Ectodermal cell (in vitro differentiated cells): ENCODE data around the gene MYL7.
"Not testable (repeated sequence)": the region's sequence is repeated elsewhere in the genome, so short reads cannot be mapped to it uniquely, and the experiment has no call there.

ENCODE experiments used
- H3K27ac ChIP-seq: 2 replicates; pipeline ENCODE4 v1.7.0; 2013; ENCODE audit warnings: mild to moderate bottlenecking, low read depth, low read length; ENCODE audit not compliant: insufficient read depth, poor library complexity, severe bottlenecking
- H3K27me3 ChIP-seq: 2 replicates; pipeline ENCODE4 v1.7.0; 2013; ENCODE audit warnings: mild to moderate bottlenecking, low read length; ENCODE audit not compliant: insufficient read depth, control insufficient read depth, poor library complexity, severe bottlenecking
- H3K36me3 ChIP-seq: one replicate; pipeline ENCODE4 v1.7.0; 2013; ENCODE audit warnings: low read length; ENCODE audit not compliant: control insufficient read depth, insufficient read depth
- H3K4me1 ChIP-seq: one replicate; pipeline ENCODE4 v1.7.0; 2013; ENCODE audit warnings: low read length; ENCODE audit not compliant: control insufficient read depth, insufficient read depth
- H3K4me3 ChIP-seq: 2 replicates; pipeline ENCODE4 v1.7.0; 2013; ENCODE audit warnings: low read depth, low read length, control low read depth; ENCODE audit not compliant: insufficient read depth
- H3K9me3 ChIP-seq: 2 replicates; pipeline ENCODE4 v1.7.0; 2013; ENCODE audit warnings: mild to moderate bottlenecking, low read length, moderate library complexity; ENCODE audit not compliant: control insufficient read depth
- WGBS, 2 experiments: methylation state at CpG; one replicate each; pipeline ENCODE4 v1.1.7; 2013; ENCODE audit warnings: missing lambda C conversion rate in 2 of 2; 5-methylcytosine and 5-hydroxymethylcytosine counted together

Gene MYL7

DNA sequence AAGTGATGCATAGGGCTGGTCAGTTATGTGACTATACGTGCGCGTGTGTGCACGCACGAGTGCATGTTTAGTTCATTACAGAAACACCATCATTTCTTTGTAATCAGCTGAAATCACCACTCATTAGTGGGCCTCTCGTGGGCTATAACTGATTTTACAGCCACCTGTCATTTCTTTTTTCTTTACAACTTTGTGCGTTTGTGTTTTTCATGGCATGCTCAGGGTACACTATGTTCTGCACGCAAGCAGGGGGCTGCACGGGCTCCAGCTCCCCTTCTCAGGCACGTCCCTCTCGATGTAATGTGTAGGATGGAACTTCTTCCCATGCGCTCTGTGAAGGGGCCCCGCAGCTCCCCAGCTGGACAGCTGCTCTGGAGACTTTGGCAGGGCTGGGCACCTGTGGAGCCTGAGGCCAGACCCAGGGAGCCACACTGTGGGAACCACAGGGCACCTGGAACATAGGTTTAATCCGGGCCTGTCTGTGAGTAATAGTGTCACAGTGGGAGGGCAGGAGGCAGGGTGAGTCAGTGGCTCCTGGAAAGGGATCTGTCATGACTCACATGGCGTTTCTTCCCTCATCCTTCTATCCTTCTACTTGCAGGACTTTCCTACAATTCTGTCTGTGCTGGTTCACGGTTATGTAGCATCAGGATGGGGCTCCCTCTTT lies 43.2 kb upstream of the MYL7 start:
- WGBS, 2 experiments = 77 to 78% methylated on average over 15 of the region's 16 CpGs
- Histone ChIP-seq H3K27me3 (no peaks in the 10 kb centered on the region), H3K4me1 (peaks cover 10% of the 10 kb centered on the region), H3K36me3 (no peaks in the 10 kb centered on the region), H3K27ac (no peak overlapping the region), H3K4me3 (no peak overlapping the region), H3K9me3 (no peaks in the 10 kb centered on the region)

DNA sequence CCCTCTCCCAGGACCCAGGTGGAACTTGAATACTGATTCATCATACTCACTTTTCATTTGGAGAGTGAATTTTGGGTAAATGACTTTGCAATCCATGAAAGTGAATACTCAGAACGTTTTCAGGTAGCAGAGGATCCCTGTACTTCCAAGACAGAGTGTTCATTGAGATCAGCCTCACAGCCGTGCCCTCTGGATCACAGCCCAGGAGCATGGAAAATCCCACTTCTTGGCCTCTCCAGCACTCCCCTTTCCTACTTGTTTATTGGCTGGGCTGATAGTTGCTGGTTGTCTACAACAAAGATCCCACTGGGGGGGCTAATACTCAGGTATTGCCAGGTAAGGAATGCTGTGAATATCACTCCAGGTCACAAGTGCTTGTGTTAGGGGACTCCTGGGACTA lies 42.3 kb upstream of the MYL7 start:
- Histone ChIP-seq H3K4me3 (no peak overlapping the region), H3K27me3 (no peaks in the 10 kb centered on the region), H3K4me1 (peaks cover 10% of the 10 kb centered on the region), H3K9me3 (no peaks in the 10 kb centered on the region), H3K27ac (no peak overlapping the region), H3K36me3 (no peaks in the 10 kb centered on the region)
- 78 to 87% methylated on average over 2 of the region's 2 CpGs for WGBS, 2 experiments

DNA sequence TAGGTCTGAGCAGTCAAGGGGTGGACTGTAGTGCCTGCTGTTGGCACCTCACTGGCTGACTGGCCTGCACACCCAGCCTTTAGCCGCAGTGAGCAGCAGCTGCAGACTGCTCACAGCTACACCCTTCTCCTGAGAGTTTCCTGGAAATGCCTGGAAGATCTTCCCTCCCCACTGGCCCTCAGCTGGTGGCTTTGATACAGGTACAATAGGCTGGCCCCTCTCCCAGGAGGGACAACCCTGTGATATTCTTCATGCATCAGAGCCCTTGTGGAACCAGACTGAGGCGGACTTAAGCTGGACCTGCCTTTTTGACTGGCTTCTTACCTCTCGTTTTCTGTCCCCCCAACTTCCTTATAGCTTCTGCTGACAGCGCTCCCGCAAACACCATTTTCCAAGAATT lies 41.7 kb upstream of the MYL7 start:
- Histone ChIP-seq H3K4me3 (no peak overlapping the region), H3K4me1 (peaks cover 10% of the 10 kb centered on the region), H3K27ac (no peak overlapping the region), H3K9me3 (no peaks in the 10 kb centered on the region), H3K27me3 (no peaks in the 10 kb centered on the region), H3K36me3 (no peaks in the 10 kb centered on the region)
- WGBS, 2 experiments = 84 to 86% methylated on average over 5 of the region's 5 CpGs

DNA sequence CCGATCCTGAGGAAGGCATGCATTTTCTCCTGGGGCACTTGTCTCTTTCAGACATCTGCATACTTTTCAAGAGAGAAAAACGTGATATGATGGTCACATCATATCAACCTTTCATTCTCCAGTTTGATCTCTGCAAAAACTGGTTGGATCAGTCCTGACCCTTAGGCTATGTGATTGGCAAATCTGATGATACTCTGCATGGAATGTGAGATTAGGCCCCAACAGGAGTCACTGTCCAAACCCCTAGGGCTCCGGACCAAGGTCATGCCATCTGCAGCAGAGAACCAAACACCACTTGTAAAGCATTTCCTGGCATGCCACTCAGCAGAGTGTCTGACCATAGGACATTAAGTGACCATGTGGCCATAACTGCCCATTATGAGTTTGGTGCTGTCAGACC lies 39.5 kb upstream of the MYL7 start:
- Histone ChIP-seq H3K36me3 (no peaks in the 10 kb centered on the region), H3K4me1 (peaks cover 16% of the 10 kb centered on the region), H3K9me3 (no peaks in the 10 kb centered on the region), H3K27me3 (no peaks in the 10 kb centered on the region), H3K4me3 (no peak overlapping the region), H3K27ac (no peak overlapping the region)
- WGBS, 2 experiments = 83 to 93% methylated on average over 3 of the region's 3 CpGs

DNA sequence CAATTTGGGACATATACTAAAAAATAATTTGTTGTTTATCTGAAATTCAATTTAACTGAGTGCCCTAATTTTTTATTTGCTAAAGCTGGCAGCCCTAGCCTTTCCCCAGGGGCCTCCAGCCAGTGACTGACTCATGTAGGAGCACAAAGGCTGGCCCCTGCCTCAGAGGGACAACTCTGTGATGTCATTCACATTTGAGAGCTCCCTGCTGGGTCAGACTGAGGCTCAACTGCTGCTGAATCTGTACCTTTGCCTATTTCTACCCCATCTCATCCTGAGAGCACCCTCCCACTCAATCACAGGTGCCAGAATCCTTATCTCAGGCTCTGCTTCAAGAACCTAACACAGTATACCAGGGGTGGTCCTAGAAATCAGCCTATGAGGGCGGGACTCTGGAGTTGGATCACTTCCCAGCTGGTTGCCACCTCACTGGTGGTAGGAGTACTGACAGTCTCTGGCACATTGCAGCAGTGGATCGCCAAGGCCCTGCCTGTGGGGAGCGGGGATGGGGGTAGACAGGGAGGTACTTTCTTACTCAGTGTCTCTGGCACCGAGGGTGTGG lies 36.5 kb upstream of the MYL7 start:
- H3K27ac ChIP-seq = no peak overlapping the region
- 82 to 84% methylated on average over 4 of the region's 4 CpGs for WGBS, 2 experiments
- no peak overlapping the region for H3K4me3 ChIP-seq
- no peaks in the 10 kb centered on the region for H3K36me3 ChIP-seq
- H3K4me1 ChIP-seq = peaks cover 7% of the 10 kb centered on the region
- no peaks in the 10 kb centered on the region for H3K27me3 ChIP-seq
- H3K9me3 ChIP-seq = no peaks in the 10 kb centered on the region

DNA sequence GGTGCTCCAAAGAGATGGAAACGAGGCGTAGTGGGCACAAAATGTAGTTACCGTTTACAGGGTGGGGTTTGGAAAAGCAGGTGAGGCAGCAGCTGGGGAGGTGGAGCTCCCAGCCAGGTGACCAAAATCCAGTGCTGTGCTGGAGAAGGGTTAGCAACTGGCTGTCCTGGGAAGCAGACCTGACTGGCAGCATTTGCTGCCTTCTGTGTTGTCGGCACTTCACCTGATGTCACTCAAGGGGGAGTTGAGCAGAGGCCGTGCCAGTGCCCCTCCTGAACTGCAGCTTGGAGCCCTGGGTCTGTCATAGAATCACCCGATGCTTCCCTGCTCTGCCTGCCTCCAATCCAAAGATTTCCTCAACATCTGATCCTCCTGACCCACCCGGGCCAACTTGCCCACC lies 35.4 kb upstream of the MYL7 start:
- peaks cover 7% of the 10 kb centered on the region for H3K4me1 ChIP-seq
- 90% methylated on average over 7 of the region's 7 CpGs for WGBS, 2 experiments
- H3K36me3 ChIP-seq = no peaks in the 10 kb centered on the region
- H3K4me3 ChIP-seq = no peak overlapping the region
- no peaks in the 10 kb centered on the region for H3K9me3 ChIP-seq
- no peaks in the 10 kb centered on the region for H3K27me3 ChIP-seq
- no peak overlapping the region for H3K27ac ChIP-seq

DNA sequence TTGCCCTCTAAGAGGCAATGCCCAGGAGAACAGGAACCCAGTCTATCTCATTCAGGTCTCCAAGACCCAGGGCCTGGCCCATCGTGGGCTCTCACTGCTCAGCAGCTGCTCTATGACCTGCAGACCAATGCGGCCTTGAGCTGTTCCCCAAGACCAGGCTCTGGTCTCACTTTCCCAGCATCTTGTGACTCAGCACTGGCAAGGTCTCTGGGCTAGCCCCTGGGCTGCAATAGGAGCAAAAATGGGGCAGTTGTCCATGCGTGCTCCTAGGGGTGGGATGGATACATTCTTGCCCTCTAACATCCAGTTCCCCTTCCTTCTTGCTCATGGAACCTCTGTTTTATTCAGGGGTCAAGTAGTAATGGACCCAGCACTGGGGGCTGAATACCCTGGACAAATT lies 34.6 kb upstream of the MYL7 start:
- H3K36me3 ChIP-seq = no peaks in the 10 kb centered on the region
- 91 to 96% methylated on average over 3 of the region's 3 CpGs for WGBS, 2 experiments
- H3K4me3 ChIP-seq = no peak overlapping the region
- no peak overlapping the region for H3K27ac ChIP-seq
- no peaks in the 10 kb centered on the region for H3K27me3 ChIP-seq
- H3K9me3 ChIP-seq = no peaks in the 10 kb centered on the region
- H3K4me1 ChIP-seq = peaks cover 7% of the 10 kb centered on the region

GRCh38 chr7:44174694-44174948 lies 33.5 kb upstream of the MYL7 start:
- 89 to 95% methylated on average over 1 of the region's 1 CpG for WGBS, 2 experiments
- not testable (repeated sequence) for H3K9me3 ChIP-seq, H3K4me3 ChIP-seq, H3K27ac ChIP-seq, H3K27me3 ChIP-seq, H3K4me1 ChIP-seq, H3K36me3 ChIP-seq

GRCh38 chr7:44173911-44174693 lies 33.0 kb upstream of the MYL7 start:
- WGBS, 2 experiments = 88 to 89% methylated on average over 3 of the region's 3 CpGs
- H3K9me3 ChIP-seq = no peaks in the 10 kb centered on the region
- no peak overlapping the region for H3K27ac ChIP-seq
- H3K36me3 ChIP-seq = no peaks in the 10 kb centered on the region
- no peaks in the 10 kb centered on the region for H3K27me3 ChIP-seq
- peaks cover 7% of the 10 kb centered on the region for H3K4me1 ChIP-seq
- no peak overlapping the region for H3K4me3 ChIP-seq

- Histone ChIP-seq H3K27me3 (no peaks in the 10 kb centered on the region), H3K36me3 (no peaks in the 10 kb centered on the region), H3K4me3 (no peak overlapping the region), H3K4me1 (peaks cover 7% of the 10 kb centered on the region), H3K27ac (no peak overlapping the region), H3K9me3 (no peaks in the 10 kb centered on the region)
- 94 to 100% methylated on average over 6 of the region's 6 CpGs for WGBS, 2 experiments
Measured at GRCh38 chr7:44172803-44173424, 31.8 kb upstream of the MYL7 start.
